Dermis blood vessel endothelial cell (primary cell): ENCODE measurements around the gene TRIM52. TPM values are rescaled to one million over a fixed set of nuclear protein-coding genes. Genes with fewer than 3 reads are reported as not detected.
"Not testable (repeated sequence)": the region's sequence is repeated elsewhere in the genome, so short reads cannot be mapped to it uniquely, and the experiment has no call there.

Source experiments
- DNase-seq: peaks from one replicate; pipeline ENCODE4 v3.0.0; 2010
- total RNA-seq: library from RNA; depleted of rRNA; stranded (reverse); fragments of >200 nt; gene quantifications from 2 replicates; pipeline ENCODE4 v1.2.3, GENCODE V29; 2014

Gene TRIM52
- total RNA-seq, 1 donor from 2014 or later: 8.8 TPM

DNA sequence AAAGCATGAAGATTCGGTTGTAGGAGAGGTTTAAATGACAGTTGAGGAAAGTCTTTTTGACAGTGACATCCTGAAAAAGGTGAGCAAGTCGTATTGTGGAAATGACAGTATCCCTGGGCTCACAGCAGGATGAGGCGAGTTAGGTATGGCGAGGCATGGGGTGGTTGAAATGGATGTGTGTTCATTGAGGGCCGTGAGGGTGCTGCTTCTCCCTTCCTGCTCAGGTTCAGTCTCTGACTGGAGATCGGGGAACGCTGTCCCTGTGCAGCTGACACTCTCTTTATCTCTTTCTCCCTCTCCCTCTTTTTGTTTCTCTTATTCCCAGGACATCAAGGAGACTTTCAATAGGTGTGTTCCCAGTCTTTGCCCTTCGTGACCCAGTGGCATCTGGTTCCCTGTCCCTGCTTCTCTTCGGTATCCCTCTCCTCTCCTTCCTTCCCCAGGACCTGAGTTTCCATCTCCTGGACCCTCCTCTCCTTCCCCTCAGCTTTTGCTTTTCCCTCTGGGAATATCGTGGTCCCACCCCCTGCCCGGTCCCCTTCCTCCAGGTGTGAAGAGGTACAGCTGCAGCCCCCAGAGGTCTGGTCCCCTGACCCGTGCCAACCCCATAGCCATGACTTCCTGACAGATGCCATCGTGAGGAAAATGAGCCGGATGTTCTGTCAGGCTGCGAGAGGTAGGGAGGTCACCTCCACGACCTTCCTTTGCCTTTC lies 27.7 kb downstream of the TRIM52 start:
- DNase-seq: no peak

DNA sequence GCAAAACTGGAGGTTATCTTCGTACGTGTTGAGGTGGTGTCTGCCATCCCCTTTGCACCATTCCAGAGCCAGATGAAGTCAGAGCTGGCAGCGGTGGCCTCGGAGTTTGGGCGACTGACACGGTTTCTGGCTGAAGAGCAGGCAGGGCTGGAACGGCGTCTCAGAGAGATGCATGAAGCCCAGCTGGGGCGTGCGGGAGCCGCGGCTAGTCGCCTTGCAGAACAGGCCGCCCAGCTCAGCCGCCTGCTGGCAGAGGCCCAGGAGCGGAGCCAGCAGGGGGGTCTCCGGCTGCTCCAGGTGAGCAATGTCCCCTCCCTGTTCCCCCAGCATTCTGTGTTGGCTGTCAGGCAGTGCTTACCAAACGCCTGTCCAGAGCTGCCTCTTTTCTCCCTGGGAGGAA lies 28.4 kb downstream of the TRIM52 start:
- DNase-seq: no peak

- DNase-seq: no peak
Observed at GRCh38 chr5:181231432-181231831, 29.5 kb downstream of the TRIM52 start.

DNA sequence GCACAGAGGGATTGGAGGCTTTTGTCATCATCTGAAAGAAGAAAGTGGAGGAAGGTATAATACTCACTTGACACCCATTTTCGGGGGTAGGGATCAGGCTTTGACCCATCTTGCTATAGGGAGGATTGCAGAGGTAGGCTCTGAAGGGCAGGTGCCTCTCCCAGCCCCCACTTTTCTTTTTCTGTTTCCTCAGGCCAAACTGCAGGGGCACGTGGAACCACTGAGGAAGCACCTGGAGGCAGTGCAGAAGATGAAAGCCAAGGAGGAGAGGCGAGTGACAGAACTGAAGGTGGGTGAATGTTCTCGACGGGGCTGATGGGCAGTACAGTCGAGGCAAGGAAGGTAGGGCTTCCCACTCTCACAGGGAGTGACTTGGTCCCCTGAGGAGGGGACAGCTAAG lies 30.4 kb downstream of the TRIM52 start:
- DNase-seq: no peak

DNA sequence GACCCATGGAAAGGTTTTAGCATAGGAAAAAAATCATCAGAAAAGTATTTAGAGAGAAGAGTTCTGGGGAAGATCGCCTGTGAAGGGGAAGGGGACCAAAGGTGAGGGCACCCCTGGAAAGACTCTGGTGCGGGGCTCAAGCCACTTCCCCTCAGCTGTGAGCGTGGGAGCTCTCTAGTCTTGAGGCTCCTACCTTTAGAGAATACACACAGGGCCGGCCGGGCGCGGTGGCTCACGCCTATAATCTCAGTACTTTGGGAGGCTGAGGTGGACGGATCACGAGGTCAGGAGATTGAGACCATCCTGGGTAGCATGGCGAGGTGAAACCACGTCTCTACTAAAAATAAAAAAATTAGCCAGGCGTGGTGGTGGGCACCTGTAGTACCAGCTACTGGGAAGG lies 30.9 kb downstream of the TRIM52 start:
- DNase-seq: no peak

DNA sequence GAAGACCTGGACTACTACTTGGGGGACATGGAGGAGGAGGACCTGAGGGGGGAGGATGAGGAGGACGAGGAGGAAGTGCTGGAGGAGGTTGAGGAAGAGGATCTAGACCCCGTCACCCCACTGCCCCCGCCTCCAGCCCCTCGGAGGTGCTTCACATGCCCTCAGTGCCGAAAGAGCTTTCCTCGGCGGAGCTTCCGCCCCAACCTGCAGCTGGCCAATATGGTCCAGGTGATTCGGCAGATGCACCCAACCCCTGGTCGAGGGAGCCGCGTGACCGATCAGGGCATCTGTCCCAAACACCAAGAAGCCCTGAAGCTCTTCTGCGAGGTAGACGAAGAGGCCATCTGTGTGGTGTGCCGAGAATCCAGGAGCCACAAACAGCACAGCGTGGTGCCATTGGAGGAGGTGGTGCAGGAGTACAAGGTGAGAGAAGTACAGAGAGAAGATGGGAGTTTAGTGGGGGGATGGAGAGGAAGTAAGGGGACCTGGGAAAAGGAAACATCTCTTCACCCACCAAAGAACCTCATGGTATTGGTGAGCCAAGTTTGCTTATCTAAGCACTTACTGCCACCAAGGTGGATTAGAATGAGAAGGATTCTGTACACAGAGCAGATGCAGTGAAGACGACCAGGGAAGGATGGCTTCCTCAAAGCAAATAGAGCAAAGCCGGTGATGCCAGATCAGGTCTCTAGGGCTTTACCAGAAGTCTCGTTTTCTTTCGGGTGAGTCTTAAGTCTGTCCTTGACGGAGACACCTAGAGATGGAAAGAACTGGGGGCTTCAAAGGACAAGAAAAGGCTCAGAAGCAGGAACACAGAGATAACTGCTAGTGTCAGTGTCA lies 36.3 kb downstream of the TRIM52 start:
- DNase-seq: no peak

DNA sequence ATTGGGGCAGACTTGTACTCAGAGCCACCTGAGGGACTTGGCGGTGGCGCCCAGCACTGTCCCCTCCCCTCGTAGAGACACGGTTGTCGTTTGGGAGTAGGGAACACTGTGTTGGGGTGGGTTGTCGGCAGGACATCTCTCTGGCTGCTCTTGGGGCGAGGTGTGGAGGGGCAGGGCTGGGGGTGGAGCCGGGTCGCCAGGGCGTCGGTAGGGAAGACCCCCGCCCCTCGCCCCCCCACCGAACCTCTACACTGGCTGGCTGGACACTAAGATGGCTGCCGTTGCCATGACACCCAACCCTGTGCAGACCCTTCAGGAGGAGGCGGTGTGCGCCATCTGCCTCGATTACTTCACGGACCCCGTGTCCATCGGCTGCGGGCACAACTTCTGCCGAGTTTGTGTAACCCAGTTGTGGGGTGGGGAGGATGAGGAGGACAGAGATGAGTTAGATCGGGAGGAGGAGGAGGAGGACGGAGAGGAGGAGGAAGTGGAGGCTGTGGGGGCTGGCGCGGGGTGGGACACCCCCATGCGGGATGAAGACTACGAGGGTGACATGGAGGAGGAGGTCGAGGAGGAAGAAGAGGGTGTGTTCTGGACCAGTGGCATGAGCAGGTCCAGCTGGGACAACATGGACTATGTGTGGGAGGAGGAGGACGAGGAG lies 37.1 kb downstream of the TRIM52 start:
- DNase-seq: peak; percentile 65

GRCh38 chr5:181223058-181223728 lies 37.8 kb downstream of the TRIM52 start, which contains the start of gene TRIM41:
TRIM41 (plus strand) TSS chr5:181223281; CDS start chr5:181224000, 719 bp downstream.
- DNase-seq: peak; percentile 99

- DNase-seq: no peak
Observed at GRCh38 chr5:181222630-181223057, 38.3 kb downstream of the TRIM52 start.

- peak; percentile 94 for DNase-seq
Observed at GRCh38 chr5:181221792-181222629, 38.9 kb downstream of the TRIM52 start.

DNA sequence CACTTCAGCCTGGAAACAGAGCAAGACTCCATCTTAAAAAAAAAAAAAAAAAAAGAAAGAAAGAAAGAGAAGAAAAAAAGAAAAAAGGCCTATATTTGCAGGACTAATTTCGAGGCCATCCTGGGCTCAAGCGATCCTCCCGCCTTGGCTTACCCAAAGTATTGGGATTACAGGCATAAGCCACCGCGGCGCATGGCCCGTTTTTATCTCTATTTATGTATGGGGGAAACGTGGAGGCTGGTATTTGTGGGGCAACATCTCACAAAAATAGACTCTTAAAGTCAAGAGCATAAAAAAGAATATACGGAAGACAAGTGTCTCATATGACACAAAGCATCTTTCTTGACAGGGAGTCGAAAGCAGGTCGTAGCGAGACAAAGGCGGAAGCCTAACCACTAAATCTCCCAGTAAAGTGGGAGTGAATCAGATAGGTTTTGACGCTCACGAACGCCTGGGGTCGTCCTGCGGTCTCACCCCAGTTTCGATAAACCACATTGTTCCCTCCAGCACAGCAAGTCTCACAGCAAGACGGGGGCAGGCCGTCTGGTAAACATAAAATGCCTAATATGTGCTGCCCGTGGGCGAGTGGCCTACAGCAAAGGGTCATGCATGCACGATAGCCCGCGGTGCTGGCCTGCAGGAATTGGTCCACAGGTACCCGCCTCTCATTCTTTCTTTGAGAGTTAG lies 39.7 kb downstream of the TRIM52 start:
- DNase-seq: no peak

DNA sequence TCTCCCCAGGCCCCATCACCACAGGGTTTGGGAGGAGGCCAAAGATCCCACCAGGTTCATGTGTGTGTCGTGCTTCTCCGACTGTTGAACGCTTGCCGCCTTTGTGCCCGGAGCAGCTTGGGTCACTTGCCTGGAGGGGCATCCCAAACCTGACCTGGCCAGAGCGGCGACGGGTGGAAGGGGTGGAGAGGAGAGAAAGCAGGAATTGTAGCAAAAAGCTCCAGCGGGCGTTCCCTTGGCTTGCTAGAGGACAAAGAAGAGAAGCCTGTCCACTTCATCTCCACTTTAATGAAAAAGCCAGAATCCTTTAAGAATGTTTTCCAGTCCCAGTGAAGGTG lies 40.8 kb downstream of the TRIM52 start:
- no peak for DNase-seq

GRCh38 chr5:181219262-181220177 lies 41.4 kb downstream of the TRIM52 start:
- no peak for DNase-seq

- peak; percentile 27 for DNase-seq
Observed at GRCh38 chr5:181218795-181219124, 42.2 kb downstream of the TRIM52 start.

DNA sequence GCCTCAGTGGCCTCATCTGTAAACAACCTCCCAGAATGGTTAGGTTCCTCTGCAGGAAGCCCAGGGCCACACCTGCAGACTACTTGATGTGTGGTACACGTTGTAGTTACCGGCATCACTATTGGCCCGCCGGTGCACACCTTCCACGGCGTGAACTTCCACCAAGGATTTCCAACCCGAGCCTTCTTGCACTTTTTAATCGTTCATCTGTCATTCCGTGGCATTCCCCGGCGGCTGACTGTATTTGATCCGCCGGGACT lies 43.2 kb downstream of the TRIM52 start:
- DNase-seq: no peak

GRCh38 chr5:181217111-181217802 lies 43.7 kb downstream of the TRIM52 start:
- peak; percentile 56 for DNase-seq

DNA sequence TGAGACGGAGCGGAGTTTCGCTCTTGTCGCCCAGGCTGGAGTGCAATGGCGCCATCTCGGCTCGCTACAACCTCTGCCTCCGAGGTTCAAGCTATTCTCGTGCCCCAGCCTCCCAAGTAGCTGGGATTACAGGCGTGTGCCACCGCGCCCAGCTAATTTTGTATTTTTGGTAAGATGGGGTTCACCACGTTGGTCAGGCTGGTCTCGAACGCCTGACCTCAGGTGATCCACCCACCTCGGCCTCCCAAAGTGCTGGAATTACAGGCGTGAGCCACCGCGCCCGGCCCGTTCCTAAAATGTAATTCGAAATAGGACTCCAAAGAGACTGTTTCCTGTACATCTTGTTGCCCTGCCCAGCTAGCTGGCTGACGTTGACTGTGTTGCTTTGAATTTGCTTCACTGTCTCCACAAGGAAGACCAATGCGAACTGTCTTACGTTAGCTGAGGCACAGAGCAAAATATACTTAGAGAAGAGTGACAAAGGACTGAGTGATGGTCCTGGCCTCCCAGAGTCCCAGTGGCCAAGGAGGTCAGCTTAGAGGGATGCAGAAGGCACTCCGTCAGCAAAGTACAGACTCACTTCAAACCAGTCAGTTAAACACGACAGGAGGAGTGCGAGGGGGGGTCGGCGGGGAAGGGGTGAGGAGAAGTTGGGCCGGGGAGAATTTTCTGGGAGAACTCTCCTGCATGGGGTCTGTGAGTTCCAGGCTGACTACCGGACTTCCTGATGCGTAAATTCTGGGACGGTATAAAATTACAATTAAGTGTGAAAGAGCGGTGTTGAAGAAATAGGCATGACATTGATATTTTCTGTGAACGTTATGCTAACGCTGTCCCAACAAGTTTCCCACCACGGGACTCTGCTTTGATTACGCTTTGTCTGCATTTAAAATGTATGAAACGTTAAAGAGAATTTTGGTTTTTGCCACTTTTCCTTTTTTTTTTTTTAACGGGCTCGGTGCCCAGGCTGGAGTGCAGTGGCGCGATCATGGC lies 44.6 kb downstream of the TRIM52 start:
- no peak for DNase-seq

- DNase-seq: not testable (repeated sequence)
Observed at GRCh38 chr5:181214249-181214648, 46.7 kb downstream of the TRIM52 start.

GRCh38 chr5:181212934-181213333 lies 48.0 kb downstream of the TRIM52 start:
- no peak for DNase-seq
